ENCODE data around the gene SVEP1.

DNA sequence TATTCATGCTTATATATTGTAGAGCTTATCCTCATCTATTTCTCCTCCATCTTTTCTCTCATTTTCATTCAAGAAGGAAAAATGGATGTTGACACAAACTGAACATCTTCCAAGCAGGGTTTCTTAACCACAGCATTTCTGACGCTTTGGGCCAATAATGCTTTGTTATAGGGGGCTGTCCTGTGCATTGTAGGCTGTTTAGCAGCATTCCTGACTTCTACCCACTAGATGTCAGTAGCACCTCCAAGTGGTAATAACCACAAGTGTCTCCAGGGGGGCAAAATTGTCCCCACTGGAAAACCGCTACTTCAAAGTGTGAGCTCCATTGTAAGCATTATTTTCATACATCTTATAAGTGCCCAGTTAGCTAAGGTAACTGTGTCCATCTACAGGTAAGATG is 239.2 kb downstream of the SVEP1 start:
- TF ChIP-seq, protein P1, sequence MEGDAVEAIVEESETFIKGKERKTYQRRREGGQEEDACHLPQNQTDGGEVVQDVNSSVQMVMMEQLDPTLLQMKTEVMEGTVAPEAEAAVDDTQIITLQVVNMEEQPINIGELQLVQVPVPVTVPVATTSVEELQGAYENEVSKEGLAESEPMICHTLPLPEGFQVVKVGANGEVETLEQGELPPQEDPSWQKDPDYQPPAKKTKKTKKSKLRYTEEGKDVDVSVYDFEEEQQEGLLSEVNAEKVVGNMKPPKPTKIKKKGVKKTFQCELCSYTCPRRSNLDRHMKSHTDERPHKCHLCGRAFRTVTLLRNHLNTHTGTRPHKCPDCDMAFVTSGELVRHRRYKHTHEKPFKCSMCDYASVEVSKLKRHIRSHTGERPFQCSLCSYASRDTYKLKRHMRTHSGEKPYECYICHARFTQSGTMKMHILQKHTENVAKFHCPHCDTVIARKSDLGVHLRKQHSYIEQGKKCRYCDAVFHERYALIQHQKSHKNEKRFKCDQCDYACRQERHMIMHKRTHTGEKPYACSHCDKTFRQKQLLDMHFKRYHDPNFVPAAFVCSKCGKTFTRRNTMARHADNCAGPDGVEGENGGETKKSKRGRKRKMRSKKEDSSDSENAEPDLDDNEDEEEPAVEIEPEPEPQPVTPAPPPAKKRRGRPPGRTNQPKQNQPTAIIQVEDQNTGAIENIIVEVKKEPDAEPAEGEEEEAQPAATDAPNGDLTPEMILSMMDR (IDR thresholded peaks at IDR 0.05), result no peak
- TF ChIP-seq POLR2A (IDR thresholded peaks at IDR 0.05; ENCODE audit: low read depth) (no peak), POLR2AphosphoS5 (IDR thresholded peaks at IDR 0.05) (no peak)
